ENCODE measurements around the gene ST3GAL5.
A peak's percentile ranks its signal among the peaks of the same experiment; 100 is the strongest.

ST3GAL5 gene

GRCh38 chr2:85911814-85912692, 23.3 kb upstream of the ST3GAL5 start:
- DNase-seq, result no peak
- Histone ChIP-seq H3K79me1 (ENCODE audit: low read length) (no peaks in the 10 kb centered on the region), H3K4me2 (ENCODE audit: low read length) (no peak overlapping the region), H2BK15ac (replicated peaks; ENCODE audit: low read depth) (no peak overlapping the region), H3K23ac (ENCODE audit: low read length) (no peak overlapping the region), H3K27me3 (ENCODE audit: insufficient read depth, low read length, poor library complexity) (no peaks in the 10 kb centered on the region), H2BK120ac (ENCODE audit: low read depth, low read length) (no peak overlapping the region), H4K5ac (ENCODE audit: low read length) (no peak overlapping the region), H3K36me3 (ENCODE audit: control insufficient read depth, insufficient read depth, low read length) (no peaks in the 10 kb centered on the region), H4K8ac (ENCODE audit: low read depth, low read length) (no peak overlapping the region), H3K79me2 (ENCODE audit: control insufficient read depth, insufficient read depth, low read length) (no peaks in the 10 kb centered on the region), H3K56ac (ENCODE audit: low read length) (peak overlapping the region; percentile 42), H3K4me3 (ENCODE audit: low read length) (no peak overlapping the region), H3K27ac (ENCODE audit: low read depth, low read length) (no peak overlapping the region), H3K9ac (ENCODE audit: low read length) (no peak overlapping the region), H3K18ac (ENCODE audit: low read length) (no peak overlapping the region), H2AK5ac (ENCODE audit: low read length) (no peak overlapping the region), H2BK5ac (ENCODE audit: low read length) (no peak overlapping the region), H3K4me1 (ENCODE audit: control insufficient read depth, low read depth, low read length) (peaks cover 2% of the 10 kb centered on the region), H3K4ac (ENCODE audit: low read depth, low read length) (no peak overlapping the region)
- WGBS (ENCODE audit: extremely low coverage, insufficient coverage, low lambda C conversion rate), result no CpG with 5 or more reads among the region's 9 CpGs

GRCh38 chr2:85911097-85911496, 22.3 kb upstream of the ST3GAL5 start:
- no CpG with 5 or more reads among the region's 6 CpGs for WGBS (ENCODE audit: extremely low coverage, insufficient coverage, low lambda C conversion rate)
- H2AK5ac ChIP-seq (ENCODE audit: low read length), result no peak overlapping the region
- no peak overlapping the region for H3K4me3 ChIP-seq (ENCODE audit: low read length)
- DNase-seq, result no peak
- no peak overlapping the region for H3K4me2 ChIP-seq (ENCODE audit: low read length)
- no peak overlapping the region for H3K9ac ChIP-seq (ENCODE audit: low read length)
- H3K23ac ChIP-seq (ENCODE audit: low read length), result no peak overlapping the region
- H4K5ac ChIP-seq (ENCODE audit: low read length), result no peak overlapping the region
- H2BK5ac ChIP-seq (ENCODE audit: low read length), result no peak overlapping the region
- H3K79me2 ChIP-seq (ENCODE audit: control insufficient read depth, insufficient read depth, low read length), result no peaks in the 10 kb centered on the region
- H3K79me1 ChIP-seq (ENCODE audit: low read length), result no peaks in the 10 kb centered on the region
- no peak overlapping the region for H3K56ac ChIP-seq (ENCODE audit: low read length)
- H2BK120ac ChIP-seq (ENCODE audit: low read depth, low read length), result no peak overlapping the region
- no peak overlapping the region for H2BK15ac ChIP-seq (replicated peaks; ENCODE audit: low read depth)
- H3K27me3 ChIP-seq (ENCODE audit: insufficient read depth, low read length, poor library complexity), result no peaks in the 10 kb centered on the region
- no peak overlapping the region for H3K4ac ChIP-seq (ENCODE audit: low read depth, low read length)
- no peaks in the 10 kb centered on the region for H3K36me3 ChIP-seq (ENCODE audit: control insufficient read depth, insufficient read depth, low read length)
- H3K27ac ChIP-seq (ENCODE audit: low read depth, low read length), result no peak overlapping the region
- H4K8ac ChIP-seq (ENCODE audit: low read depth, low read length), result no peak overlapping the region
- H3K18ac ChIP-seq (ENCODE audit: low read length), result no peak overlapping the region
- peaks cover 2% of the 10 kb centered on the region for H3K4me1 ChIP-seq (ENCODE audit: control insufficient read depth, low read depth, low read length)

- H3K27ac ChIP-seq (ENCODE audit: low read depth, low read length), result no peak overlapping the region
- H3K56ac ChIP-seq (ENCODE audit: low read length), result no peak overlapping the region
- no peak overlapping the region for H3K4me2 ChIP-seq (ENCODE audit: low read length)
- no peaks in the 10 kb centered on the region for H3K27me3 ChIP-seq (ENCODE audit: insufficient read depth, low read length, poor library complexity)
- DNase-seq, result no peak
- no peak overlapping the region for H2BK120ac ChIP-seq (ENCODE audit: low read depth, low read length)
- no peak overlapping the region for H3K4ac ChIP-seq (ENCODE audit: low read depth, low read length)
- no peak overlapping the region for H3K18ac ChIP-seq (ENCODE audit: low read length)
- no peaks in the 10 kb centered on the region for H3K79me1 ChIP-seq (ENCODE audit: low read length)
- no peaks in the 10 kb centered on the region for H3K79me2 ChIP-seq (ENCODE audit: control insufficient read depth, insufficient read depth, low read length)
- WGBS (ENCODE audit: extremely low coverage, insufficient coverage, low lambda C conversion rate), result no CpG with 5 or more reads among the region's 3 CpGs
- H2AK5ac ChIP-seq (ENCODE audit: low read length), result no peak overlapping the region
- no peak overlapping the region for H2BK15ac ChIP-seq (replicated peaks; ENCODE audit: low read depth)
- no peak overlapping the region for H3K4me3 ChIP-seq (ENCODE audit: low read length)
- H3K36me3 ChIP-seq (ENCODE audit: control insufficient read depth, insufficient read depth, low read length), result no peaks in the 10 kb centered on the region
- H2BK5ac ChIP-seq (ENCODE audit: low read length), result no peak overlapping the region
- H3K9ac ChIP-seq (ENCODE audit: low read length), result no peak overlapping the region
- no peak overlapping the region for H4K8ac ChIP-seq (ENCODE audit: low read depth, low read length)
- peaks cover 2% of the 10 kb centered on the region for H3K4me1 ChIP-seq (ENCODE audit: control insufficient read depth, low read depth, low read length)
- H4K5ac ChIP-seq (ENCODE audit: low read length), result no peak overlapping the region
- no peak overlapping the region for H3K23ac ChIP-seq (ENCODE audit: low read length)
Observed at GRCh38 chr2:85909005-85909404, 20.2 kb upstream of the ST3GAL5 start.

- peaks cover 2% of the 10 kb centered on the region for H3K4me1 ChIP-seq (ENCODE audit: control insufficient read depth, low read depth, low read length)
- no CpG with 5 or more reads among the region's 1 CpG for WGBS (ENCODE audit: extremely low coverage, insufficient coverage, low lambda C conversion rate)
Observed at GRCh38 chr2:85908506-85908905, 19.7 kb upstream of the ST3GAL5 start.

GRCh38 chr2:85907671-85908157, 18.9 kb upstream of the ST3GAL5 start:
- Histone ChIP-seq H2BK15ac (replicated peaks; ENCODE audit: low read depth) (no peak overlapping the region), H3K4me3 (ENCODE audit: low read length) (no peak overlapping the region), H3K4me1 (ENCODE audit: control insufficient read depth, low read depth, low read length) (peaks cover 2% of the 10 kb centered on the region), H3K36me3 (ENCODE audit: control insufficient read depth, insufficient read depth, low read length) (no peaks in the 10 kb centered on the region), H3K79me2 (ENCODE audit: control insufficient read depth, insufficient read depth, low read length) (no peaks in the 10 kb centered on the region), H3K27ac (ENCODE audit: low read depth, low read length) (no peak overlapping the region), H2BK5ac (ENCODE audit: low read length) (no peak overlapping the region), H4K5ac (ENCODE audit: low read length) (no peak overlapping the region), H2AK5ac (ENCODE audit: low read length) (no peak overlapping the region), H3K4me2 (ENCODE audit: low read length) (no peak overlapping the region), H3K56ac (ENCODE audit: low read length) (no peak overlapping the region), H3K18ac (ENCODE audit: low read length) (no peak overlapping the region), H3K4ac (ENCODE audit: low read depth, low read length) (no peak overlapping the region), H3K27me3 (ENCODE audit: insufficient read depth, low read length, poor library complexity) (no peaks in the 10 kb centered on the region), H3K23ac (ENCODE audit: low read length) (no peak overlapping the region), H3K79me1 (ENCODE audit: low read length) (no peaks in the 10 kb centered on the region), H3K9ac (ENCODE audit: low read length) (no peak overlapping the region), H2BK120ac (ENCODE audit: low read depth, low read length) (no peak overlapping the region), H4K8ac (ENCODE audit: low read depth, low read length) (no peak overlapping the region)
- WGBS (ENCODE audit: extremely low coverage, insufficient coverage, low lambda C conversion rate), result no CpG with 5 or more reads among the region's 9 CpGs
- DNase-seq, result no peak

More at GRCh38 chr2:85908506-85908905, 19.7 kb upstream of the ST3GAL5 start:
- Histone ChIP-seq H3K9ac (ENCODE audit: low read length) (no peak overlapping the region), H3K36me3 (ENCODE audit: control insufficient read depth, insufficient read depth, low read length) (no peaks in the 10 kb centered on the region), H2BK120ac (ENCODE audit: low read depth, low read length) (no peak overlapping the region), H3K23ac (ENCODE audit: low read length) (no peak overlapping the region), H3K4me3 (ENCODE audit: low read length) (no peak overlapping the region), H3K27ac (ENCODE audit: low read depth, low read length) (no peak overlapping the region), H3K27me3 (ENCODE audit: insufficient read depth, low read length, poor library complexity) (no peaks in the 10 kb centered on the region), H2AK5ac (ENCODE audit: low read length) (no peak overlapping the region), H4K8ac (ENCODE audit: low read depth, low read length) (no peak overlapping the region), H2BK15ac (replicated peaks; ENCODE audit: low read depth) (no peak overlapping the region), H3K18ac (ENCODE audit: low read length) (no peak overlapping the region), H3K4me2 (ENCODE audit: low read length) (no peak overlapping the region), H3K56ac (ENCODE audit: low read length) (no peak overlapping the region), H4K5ac (ENCODE audit: low read length) (no peak overlapping the region), H2BK5ac (ENCODE audit: low read length) (no peak overlapping the region), H3K79me2 (ENCODE audit: control insufficient read depth, insufficient read depth, low read length) (no peaks in the 10 kb centered on the region), H3K4ac (ENCODE audit: low read depth, low read length) (no peak overlapping the region), H3K79me1 (ENCODE audit: low read length) (no peaks in the 10 kb centered on the region)
- DNase-seq, result no peak

All from mesendoderm (in vitro differentiated cells).